GM12878 (cell line): ENCODE data around the gene HMCES. TPM values are rescaled to one million over a fixed set of nuclear protein-coding genes. Genes with fewer than 3 reads are reported as not detected.
A peak's percentile ranks its signal among the peaks of the same experiment; 100 is the strongest.

Experiments
- ATAC-seq: fragments of 200-7000 bp; cut with Tn5 transposase; 3 replicates; pipeline ENCODE4 v1.9.1; 2020; ENCODE audit warnings: mild to moderate bottlenecking, moderate library complexity
- BruUV-seq: library from RNA; stranded (reverse); fragments of 400-500 nt; replicated peaks from 2 replicates; lab custom pipeline; 2021; lab: Mats Ljungman, UMichigan
- CTCF ChIA-PET: fragments of 300-600 bp; sonication (Branson Sonifier 250); formaldehyde crosslinking; extraction: SDS; loops from one replicate; lab custom pipeline; 2021; ENCODE audit warnings: inconsistent platforms; lab: Yijun Ruan, JAX
- POLR2A ChIA-PET: fragments of 350-600 bp; formaldehyde crosslinking; extraction: SDS; loops from one replicate; lab custom pipeline; 2021; ENCODE audit warnings: inconsistent platforms; lab: Charles Lee
- RAD21 ChIA-PET: fragments of 300-600 bp; sonication (Branson Sonifier 250); formaldehyde crosslinking; loops from one replicate; lab custom pipeline; 2023; ENCODE audit warnings: antibody characterized with exemption; ENCODE audit not compliant: unreplicated experiment; lab: Charles Lee
- SMC1A ChIA-PET: fragments of 300-600 bp; sonication (Branson Sonifier 250); formaldehyde crosslinking; loops from one replicate; lab custom pipeline; 2023; ENCODE audit not compliant: unreplicated experiment, uncharacterized antibody; lab: Charles Lee
- DNase-seq: peaks from one replicate; pipeline ENCODE4 v3.0.0-alpha.2; 2011; ENCODE audit warnings: low read depth, low spot score
- FAIRE-seq: peaks from 3 replicates; lab custom pipeline; 2011; peaks lifted over from hg19 to GRCh38; lab: Jason Lieb, UNC
- H2AFZ ChIP-seq: 2 replicates; pipeline ENCODE4 v1.6.0; 2011; ENCODE audit warnings: low read depth, low read length, control low read depth; ENCODE audit not compliant: control insufficient read depth
- H3K27ac ChIP-seq: 2 replicates; pipeline ENCODE4 v1.5.1; 2011; ENCODE audit warnings: control low read depth; ENCODE audit not compliant: control insufficient read depth, insufficient read depth
- H3K27me3 ChIP-seq, 2 experiments: replicated peaks in 1 of 2; 2 replicates each; pipeline versions ENCODE4 v1.6.0 to v1.6.1; 2011; ENCODE audit warnings: low read length in 1 of 2; ENCODE audit not compliant: control insufficient read depth in 2 of 2, insufficient read depth in 2 of 2
- H3K36me3 ChIP-seq, 2 experiments: 2 replicates each; pipeline ENCODE4 v1.5.1; 2011; ENCODE audit warnings: low read length in 1 of 2; ENCODE audit not compliant: control insufficient read depth in 2 of 2, insufficient read depth in 2 of 2
- H3K4me1 ChIP-seq: 2 replicates; pipeline ENCODE4 v1.6.1; 2011; ENCODE audit warnings: mild to moderate bottlenecking, low read length, moderate library complexity, mixed read lengths; ENCODE audit not compliant: control insufficient read depth, insufficient read depth
- H3K4me2 ChIP-seq: 2 replicates; pipeline ENCODE4 v1.6.0; 2011; ENCODE audit warnings: control low read depth; ENCODE audit not compliant: control insufficient read depth, insufficient read depth
- H3K4me3 ChIP-seq: fragments of 200-600 bp; sonication (generic); 2 replicates; pipeline ENCODE4 v1.5.1; 2016
- H3K79me2 ChIP-seq: 2 replicates; pipeline ENCODE4 v1.6.0; 2011; ENCODE audit warnings: low read length; ENCODE audit not compliant: control insufficient read depth, insufficient read depth
- H3K9ac ChIP-seq: 2 replicates; pipeline ENCODE4 v1.8.0; 2011; ENCODE audit warnings: low read length, control low read depth, mixed read lengths; ENCODE audit not compliant: control insufficient read depth, insufficient read depth
- H3K9me3 ChIP-seq: replicated peaks from 3 replicates; pipeline ENCODE4 v1.5.1; 2011; ENCODE audit warnings: mild to moderate bottlenecking, low read length; ENCODE audit not compliant: control insufficient read depth, insufficient read depth
- H4K20me1 ChIP-seq: 2 replicates; pipeline ENCODE4 v1.6.0; 2011; ENCODE audit not compliant: control insufficient read depth, insufficient read depth
- CEBPB ChIP-seq, 2 experiments: fragments of 150-350 bp in 1 of 2; IDR thresholded peaks; 2 replicates each; pipeline ENCODE4 v1.6.1; 2012 to 2014; ENCODE audit warnings: low read depth in 2 of 2, low read length in 2 of 2, borderline replicate concordance in 1 of 2, inconsistent platforms in 1 of 2
- ELK1 ChIP-seq: IDR thresholded peaks from 2 replicates; pipeline ENCODE4 v1.6.1; 2012; ENCODE audit warnings: low read depth, low read length, improper control_type of control experiment
- HCFC1 ChIP-seq: fragments of 150-350 bp; IDR thresholded peaks from 2 replicates; pipeline ENCODE4 v1.6.1; 2014; ENCODE audit warnings: low read length
- MEF2A ChIP-seq: IDR thresholded peaks from 2 replicates; pipeline ENCODE4 v1.6.1; 2011; ENCODE audit warnings: low read depth, mild to moderate bottlenecking, low read length, moderate library complexity; ENCODE audit not compliant: insufficient read depth
- PAX5 ChIP-seq: IDR thresholded peaks from 2 replicates; pipeline ENCODE4 v1.6.1; 2011; ENCODE audit warnings: low read depth, low read length, borderline replicate concordance
- RAD51 ChIP-seq: fragments of 450-650 bp; IDR thresholded peaks from 2 replicates; pipeline ENCODE4 v1.6.1; 2016; ENCODE audit warnings: moderate library complexity, mild to moderate bottlenecking, inconsistent platforms
- USF1 ChIP-seq: IDR thresholded peaks from 2 replicates; pipeline ENCODE4 v1.6.1; 2011; ENCODE audit warnings: borderline replicate concordance, low read depth, mild to moderate bottlenecking, moderate library complexity, mixed read lengths, low read length; ENCODE audit not compliant: insufficient read depth; ENCODE audit errors: extremely low read length
- in situ Hi-C: fragments of 300-500 bp; cut with MboI; formaldehyde crosslinking; loops from 9 replicates; pipeline ENCODE4 v1.14.3; 2018; ENCODE audit warnings: mixed read lengths
- intact Hi-C: fragments of 100-400 bp; cut with micrococcal nuclease; formaldehyde crosslinking; loops from one replicate; pipeline ENCODE4 v1.14.2; 2022; ENCODE audit not compliant: unreplicated experiment
- polyA plus RNA-seq, 11 experiments: library from polyadenylated mRNA; depleted of rRNA in 4 of 11; unstranded in 6 of 11; stranded (reverse) in 5 of 11; fragments of >200 nt; fragmentation: Nextera tagmentation in 4 of 11; fragmentation: Illumina TruSeq in 1 of 11; extraction: Ambion mirVana in 4 of 11; extraction: Trizol in 1 of 11; gene quantifications; 1 replicate in 1 of 11; 2 replicates in 10 of 11; pipeline versions ENCODE4 v1.2.1 to v1.2.3, GENCODE V29; 2011 to 2016; ENCODE audit warnings: inconsistent platforms in 2 of 11, missing spikeins in 2 of 11, low read depth in 1 of 11
- total RNA-seq, 4 experiments: library from RNA; depleted of rRNA in 3 of 4; stranded (reverse); fragments of >200 nt in 3 of 4; fragmentation: Illumina TruSeq in 1 of 4; extraction: Trizol in 1 of 4; gene quantifications; 2 replicates each; pipeline versions ENCODE4 v1.2.1 to v1.2.3, GENCODE V29; 2013 to 2021

HMCES gene
- total and polyA plus RNA-seq, 10 of the 15 experiments (the other 5 are each of a cell fraction or from before 2014, with no cell fraction given) = 12.4 to 49.8 (median 27.0) TPM

- Histone ChIP-seq H3K79me2 (no peaks in the 10 kb centered on the region; the same call in 1 of the 2 replicates), H3K4me3 (no peak overlapping the region), H3K9ac (no peak overlapping the region), H3K27me3 (no peaks in the 10 kb centered on the region), H3K4me2 (no peak overlapping the region), H3K4me1 (peaks cover 20% of the 10 kb centered on the region), H2AFZ (no peak overlapping the region), H3K27ac (no peak overlapping the region), H3K36me3 (no peaks in the 10 kb centered on the region; a peak in 1 of 4 replicates), H3K9me3 (no peaks in the 10 kb centered on the region), H4K20me1 (no peaks in the 10 kb centered on the region)
- TF ChIP-seq RAD51 (peak; percentile 71; the same call in 1 of the 2 replicates), CEBPB (IDR thresholded peaks at IDR 0.05; ENCODE audit: borderline replicate concordance in 1 of 2, low read depth in 2 of 2, low read length in 2 of 2) (no peak), ELK1 (no peak), USF1 (peak; percentile 5), MEF2A (no peak), PAX5 (0 out of 2 replicates have a peak, but pooled peaks have one; percentile 25), HCFC1 (no peak)
- in situ Hi-C loops = no loop called here
- RAD21 ChIA-PET = interaction anchor here (1.4 to 2.5 kb wide), 3 partner anchors 33 to 63 kb away, joined by 4 to 7 read pairs (median 5); partner anchors contain the start of gene COPG1
- DNase-seq (no peak), ATAC-seq (no peak), FAIRE-seq (no peak)
- BruUV-seq = no TSS peak
- POLR2A ChIA-PET = interaction anchor here (1.0 to 4.5 kb wide), 5 partner anchors 29 to 80 kb away, joined by 3 to 29 read pairs (median 4); partner anchors contain the start of genes COPG1 and HMCES
- SMC1A ChIA-PET = interaction anchor here (0.9 to 8.5 kb wide), 4 partner anchors 11 to 74 kb away, joined by 3 to 75 read pairs (median 4); no protein-coding TSS in a partner anchor
- CTCF ChIA-PET = interaction anchor here (1.0 to 1.5 kb wide), 5 partner anchors 20 to 63 kb away, joined by 3 to 4 read pairs (median 4); partner anchors contain the start of gene COPG1
- intact Hi-C loops = loop anchor here (2.0 kb wide), 1 partner anchor 64 kb away; the partner anchor contains the start of gene COPG1
These were observed 34.2 kb downstream of the HMCES start for GRCh38 chr3:129312671-129313414.
